H9 (cell line): ENCODE data around the gene KRTAP1-4. TPM values are rescaled to one million over a fixed set of nuclear protein-coding genes. Genes with fewer than 3 reads are reported as not detected.

Source experiments
- DNase-seq: peaks from one replicate; pipeline ENCODE4 v3.0.0-alpha.2; 2017
- H2AFZ ChIP-seq: one replicate; pipeline ENCODE4 v1.6.1; 2013; ENCODE audit warnings: mild to moderate bottlenecking, low read length, control low read depth, moderate library complexity
- H2AK5ac ChIP-seq: 2 replicates; pipeline ENCODE4 v1.6.1; 2013; ENCODE audit warnings: low read length, control low read depth, mixed read lengths; ENCODE audit not compliant: insufficient read length
- H2BK120ac ChIP-seq: one replicate; pipeline ENCODE4 v1.6.1; 2013; ENCODE audit warnings: low read depth, mild to moderate bottlenecking, low read length, control low read depth, inconsistent platforms; ENCODE audit not compliant: poor library complexity, severe bottlenecking
- H2BK12ac ChIP-seq: 2 replicates; pipeline ENCODE4 v1.6.1; 2013; ENCODE audit warnings: low read length, control low read depth, mixed read lengths, low read depth; ENCODE audit not compliant: insufficient read length
- H2BK15ac ChIP-seq: 2 replicates; pipeline ENCODE4 v1.6.1; 2013; ENCODE audit warnings: low read depth, low read length, control low read depth
- H2BK20ac ChIP-seq: one replicate; pipeline ENCODE4 v1.6.1; 2013; ENCODE audit warnings: low read depth, mild to moderate bottlenecking, low read length, control low read depth, inconsistent platforms; ENCODE audit not compliant: poor library complexity, severe bottlenecking
- H2BK5ac ChIP-seq: 2 replicates; pipeline ENCODE4 v1.6.1; 2013; ENCODE audit warnings: low read length, control low read depth, mixed read lengths; ENCODE audit not compliant: insufficient read length
- H3K14ac ChIP-seq: 2 replicates; pipeline ENCODE4 v1.6.1; 2013; ENCODE audit warnings: low read length, control low read depth; ENCODE audit not compliant: insufficient read depth
- H3K18ac ChIP-seq: 2 replicates; pipeline ENCODE4 v1.6.1; 2013; ENCODE audit warnings: low read depth, mild to moderate bottlenecking, mixed read lengths, low read length, control low read depth; ENCODE audit not compliant: insufficient read length
- H3K23ac ChIP-seq: 2 replicates; pipeline ENCODE4 v1.6.1; 2013; ENCODE audit warnings: low read length, control low read depth, mixed read lengths, low read depth; ENCODE audit not compliant: insufficient read length
- H3K23me2 ChIP-seq: 2 replicates; pipeline ENCODE4 v1.6.1; 2013; ENCODE audit warnings: low read depth, mild to moderate bottlenecking, mixed read lengths, low read length, control low read depth; ENCODE audit not compliant: insufficient read length, poor library complexity, severe bottlenecking
- H3K27ac ChIP-seq: 2 replicates; pipeline ENCODE4 v1.5.1; 2013; ENCODE audit warnings: low read length, control low read depth, mixed read lengths, low read depth; ENCODE audit not compliant: insufficient read length
- H3K27me3 ChIP-seq: 2 replicates; pipeline ENCODE4 v1.6.1; 2013; ENCODE audit warnings: low read length, control low read depth, inconsistent platforms; ENCODE audit not compliant: insufficient read depth
- H3K4ac ChIP-seq: 2 replicates; pipeline ENCODE4 v1.6.1; 2013; ENCODE audit warnings: low read depth, mild to moderate bottlenecking, control low read depth, inconsistent platforms, low read length, moderate library complexity
- H3K4me1 ChIP-seq: 2 replicates; pipeline ENCODE4 v1.6.1; 2013; ENCODE audit warnings: low read length, control low read depth, inconsistent platforms; ENCODE audit not compliant: insufficient read depth
- H3K4me2 ChIP-seq: 2 replicates; pipeline ENCODE4 v1.6.1; 2013; ENCODE audit warnings: low read length, control low read depth, mixed read lengths; ENCODE audit not compliant: insufficient read length, insufficient read depth
- H3K56ac ChIP-seq: 2 replicates; pipeline ENCODE4 v1.6.1; 2013; ENCODE audit warnings: low read depth, mild to moderate bottlenecking, mixed read lengths, low read length, control low read depth; ENCODE audit not compliant: insufficient read length
- H3K79me1 ChIP-seq: 2 replicates; pipeline ENCODE4 v1.6.1; 2013; ENCODE audit warnings: low read depth, mild to moderate bottlenecking, moderate library complexity, low read length, control low read depth, inconsistent platforms; ENCODE audit not compliant: insufficient read depth, poor library complexity, severe bottlenecking
- H3K79me2 ChIP-seq: 2 replicates; pipeline ENCODE4 v1.6.1; 2013; ENCODE audit warnings: low read length, control low read depth, inconsistent platforms; ENCODE audit not compliant: insufficient read depth
- H3K9ac ChIP-seq: 2 replicates; pipeline ENCODE4 v1.6.1; 2013; ENCODE audit warnings: low read length, control low read depth, mixed read lengths; ENCODE audit not compliant: insufficient read length; ENCODE audit errors: extremely low read depth
- H3K9me3 ChIP-seq: one replicate; pipeline ENCODE4 v1.6.1; 2013; ENCODE audit warnings: low read depth, low read length, inconsistent platforms; ENCODE audit not compliant: control insufficient read depth
- H3T11ph ChIP-seq: one replicate; pipeline ENCODE4 v1.6.1; 2013; ENCODE audit warnings: mild to moderate bottlenecking, low read length, control low read depth, inconsistent platforms
- H4K20me1 ChIP-seq: one replicate; pipeline ENCODE4 v1.6.1; 2013; ENCODE audit not compliant: control insufficient read depth, insufficient read length, insufficient read depth
- H4K5ac ChIP-seq: 2 replicates; pipeline ENCODE4 v1.6.1; 2013; ENCODE audit warnings: low read depth, mild to moderate bottlenecking, mixed read lengths, low read length, control low read depth; ENCODE audit not compliant: insufficient read length
- H4K8ac ChIP-seq: replicated peaks from 2 replicates; pipeline ENCODE4 v1.6.1; 2013; ENCODE audit warnings: low read length, control low read depth, mixed read lengths, low read depth; ENCODE audit not compliant: insufficient read length
- H4K91ac ChIP-seq: 2 replicates; pipeline ENCODE4 v1.6.1; 2013; ENCODE audit warnings: low read depth, mild to moderate bottlenecking, moderate library complexity, mixed read lengths, low read length, control low read depth; ENCODE audit not compliant: insufficient read length
- H3K27ac Mint-ChIP-seq, 3 experiments: 2 replicates in 2 of 3; 3 replicates in 1 of 3; pipeline ENCODE4 v1.8.0; 2020 to 2021; ENCODE audit warnings: mixed read lengths in 3 of 3, mild to moderate bottlenecking in 1 of 3, moderate library complexity in 1 of 3
- H3K27me3 Mint-ChIP-seq: 2 replicates; pipeline ENCODE4 v1.8.0; 2021; ENCODE audit warnings: low read depth, mild to moderate bottlenecking, moderate library complexity, mixed read lengths
- H3K36me3 Mint-ChIP-seq, 3 experiments: 2 replicates in 2 of 3; 3 replicates in 1 of 3; pipeline ENCODE4 v1.8.0; 2020 to 2021; ENCODE audit warnings: low read depth in 3 of 3, mixed read lengths in 3 of 3; ENCODE audit not compliant: insufficient read depth in 1 of 3
- H3K4me1 Mint-ChIP-seq, 2 experiments: 2 replicates each; pipeline ENCODE4 v1.8.0; 2020; ENCODE audit warnings: mixed read lengths in 2 of 2
- H3K4me3 Mint-ChIP-seq, 2 experiments: 2 replicates in 1 of 2; 3 replicates in 1 of 2; pipeline ENCODE4 v1.8.0; 2020 to 2021; ENCODE audit warnings: mild to moderate bottlenecking in 2 of 2, mixed read lengths in 2 of 2, moderate library complexity in 1 of 2
- H3K9me3 Mint-ChIP-seq, 2 experiments: 2 replicates in 1 of 2; 3 replicates in 1 of 2; pipeline ENCODE4 v1.8.0; 2020; ENCODE audit warnings: mild to moderate bottlenecking in 2 of 2, mixed read lengths in 2 of 2, moderate library complexity in 1 of 2
- CTCF ChIP-seq: fragments of 200-600 bp; sonication (generic); conservative IDR thresholded peaks from 3 replicates; pipeline ENCODE4 v1.8.0; 2021; ENCODE audit warnings: antibody characterized with exemption, mild to moderate bottlenecking
- WGBS: extraction: QIAGEN DNeasy Blood & Tissue Kit; methylation state at CpG from one replicate; pipeline ENCODE4 v1.1.7; 2013; ENCODE audit warnings: missing lambda C conversion rate, low lambda C conversion rate, mixed read lengths; ENCODE audit not compliant: insufficient read length; ENCODE audit errors: extremely low coverage; 5-methylcytosine and 5-hydroxymethylcytosine counted together
- total RNA-seq: library from RNA; stranded (reverse); gene quantifications from 2 replicates; pipeline ENCODE4 v1.2.1, GENCODE V29; 2021

Gene KRTAP1-4
- total RNA-seq, 1 experiment from 2014 or later = not detected

DNA sequence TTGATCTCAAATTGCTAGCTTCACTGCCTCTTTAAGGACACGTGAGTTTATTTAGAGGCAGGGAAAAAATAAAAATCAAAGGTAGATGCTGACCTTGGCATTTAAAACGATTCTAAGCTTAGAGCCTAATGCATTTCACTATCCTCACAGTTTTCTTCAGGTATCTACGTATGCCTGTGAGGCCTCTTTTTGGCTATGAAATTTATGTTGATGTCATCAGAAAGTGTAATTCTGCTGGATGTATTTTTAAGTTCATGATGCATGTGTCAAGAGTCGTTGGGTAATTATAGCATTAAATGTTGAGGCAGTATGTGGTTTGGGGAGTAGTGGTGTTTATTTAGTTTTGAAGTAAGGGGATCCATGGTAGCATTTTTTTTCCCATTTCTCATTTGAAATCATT, 26.1 kb downstream of the KRTAP1-4 start:
- Mint-ChIP-seq H3K4me1 (peaks cover 10 to 12% of the 10 kb centered on the region in 2 experiments), H3K36me3 (no peaks in the 10 kb centered on the region), H3K27me3 (no peaks in the 10 kb centered on the region), H3K4me3 (no peak overlapping the region), H3K9me3 (no peaks in the 10 kb centered on the region), H3K27ac (no peak overlapping the region)
- no peaks in the 10 kb centered on the region for H4K20me1 ChIP-seq
- no peak overlapping the region for H4K91ac ChIP-seq
- H3K4ac ChIP-seq = no peak overlapping the region
- no peak overlapping the region for H2BK120ac ChIP-seq
- H4K5ac ChIP-seq = no peak overlapping the region
- WGBS = 100% methylated on average over 1 of the region's 4 CpGs
- no peak for TF ChIP-seq CTCF
- H3K18ac ChIP-seq = no peak overlapping the region
- H3K79me2 ChIP-seq = no peaks in the 10 kb centered on the region
- H3K23me2 ChIP-seq = no peaks in the 10 kb centered on the region
- no peaks in the 10 kb centered on the region for H3K27me3 ChIP-seq
- no peak overlapping the region for H3K56ac ChIP-seq
- no peak overlapping the region for H3K4me2 ChIP-seq
- no peak overlapping the region for H3K27ac ChIP-seq
- H3K23ac ChIP-seq = no peak overlapping the region
- H3K79me1 ChIP-seq = no peaks in the 10 kb centered on the region
- no peak overlapping the region for H2AFZ ChIP-seq
- H4K8ac ChIP-seq = no peak overlapping the region
- H3K4me1 ChIP-seq = peaks cover 3% of the 10 kb centered on the region; the same call in 1 of the 2 replicates
- H2BK20ac ChIP-seq = no peak overlapping the region
- no peak overlapping the region for H3T11ph ChIP-seq
- no peak overlapping the region for H2AK5ac ChIP-seq
- no peak for DNase-seq
- H2BK12ac ChIP-seq = no peak overlapping the region
- no peak overlapping the region for H3K9ac ChIP-seq
- no peak overlapping the region for H2BK15ac ChIP-seq
- H2BK5ac ChIP-seq = no peak overlapping the region
- H3K9me3 ChIP-seq = no peaks in the 10 kb centered on the region
- H3K14ac ChIP-seq = no peak overlapping the region
